HG03354 (cell line): ENCODE measurements around the gene OR10C1.

Source experiments
- ATAC-seq: cut with Tn5 transposase; IDR thresholded peaks from one replicate; pipeline ENCODE4 v1.9.1; 2021; ENCODE audit warnings: mild to moderate bottlenecking; ENCODE audit not compliant: unreplicated experiment, poor library complexity, severe bottlenecking

Gene OR10C1

DNA sequence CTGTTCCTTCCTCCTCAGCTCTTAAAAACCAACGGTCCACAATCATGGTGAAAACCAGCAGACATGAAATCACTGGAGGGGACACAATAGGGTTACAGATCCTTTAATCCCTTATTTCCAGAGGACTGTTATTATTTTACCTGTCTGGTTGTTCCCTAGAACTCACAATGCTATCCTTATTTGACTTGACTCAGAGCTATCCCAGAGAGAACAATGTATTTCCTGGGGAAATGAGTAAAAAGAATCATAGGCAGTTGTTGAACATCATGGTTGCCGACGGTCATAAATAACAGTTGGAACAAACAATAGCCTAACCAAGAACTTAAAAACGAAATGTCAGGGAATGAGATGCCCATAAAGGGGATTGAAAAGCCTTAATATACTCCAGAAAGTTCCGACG is 27.1 kb downstream of the OR10C1 start:
- ATAC-seq = no peak

GRCh38 chr6:29474996-29475395 is 35.9 kb downstream of the OR10C1 start:
- ATAC-seq = no peak

GRCh38 chr6:29477923-29478450 is 38.9 kb downstream of the OR10C1 start:
- ATAC-seq = no peak

- no peak for ATAC-seq
Measured at GRCh38 chr6:29478740-29479139, 39.6 kb downstream of the OR10C1 start.

- no peak for ATAC-seq
Measured at GRCh38 chr6:29479560-29479959, 40.5 kb downstream of the OR10C1 start.

- ATAC-seq = no peak
Measured at GRCh38 chr6:29483186-29483585, 44.1 kb downstream of the OR10C1 start.

DNA sequence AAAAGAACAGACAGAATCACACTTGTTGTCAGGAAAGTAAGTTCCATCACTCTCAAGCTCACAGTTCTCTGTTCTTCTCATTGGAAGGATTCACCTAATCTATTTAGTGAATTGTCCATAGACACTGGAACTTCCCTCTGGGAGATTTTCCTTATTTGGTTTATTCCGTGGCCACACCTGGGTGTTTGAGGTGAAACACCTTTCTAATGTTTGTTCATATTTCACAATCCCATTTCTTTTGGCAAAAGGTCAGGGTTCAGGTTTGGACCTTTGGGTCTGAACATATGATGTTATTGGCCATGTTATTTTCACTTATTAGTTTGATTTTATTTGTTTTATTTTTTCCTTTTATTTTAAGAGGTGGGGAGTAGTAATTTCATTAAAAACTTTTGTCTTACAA is 44.6 kb downstream of the OR10C1 start:
- no peak for ATAC-seq

GRCh38 chr6:29486577-29486976 is 47.5 kb downstream of the OR10C1 start:
- ATAC-seq = no peak

- no peak for ATAC-seq
Measured at GRCh38 chr6:29487131-29487530, 48.0 kb downstream of the OR10C1 start.

- no peak for ATAC-seq
Measured at GRCh38 chr6:29487660-29488059, 48.6 kb downstream of the OR10C1 start, which contains the start of gene MAS1L. TSS of gene MAS1L (minus strand) at chr6:29487956. CDS start at chr6:29487902, 54 bp downstream.

DNA sequence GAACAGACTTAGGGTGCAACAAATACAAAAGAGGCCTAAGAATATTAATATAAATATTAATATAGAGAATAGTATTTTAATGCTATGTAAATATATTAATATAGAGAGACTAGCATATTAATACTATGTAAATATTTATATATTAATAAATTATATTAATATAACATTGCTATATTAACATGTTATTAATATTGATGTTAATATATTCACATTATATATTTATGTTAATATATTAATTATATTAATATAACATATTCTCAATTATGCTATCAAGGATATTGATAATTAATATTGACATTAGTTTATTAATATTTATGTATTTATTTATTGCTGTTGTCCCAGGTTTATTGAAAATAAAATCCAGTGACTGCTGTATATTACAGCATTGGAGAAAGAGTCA is 49.8 kb downstream of the OR10C1 start:
- no peak for ATAC-seq

DNA sequence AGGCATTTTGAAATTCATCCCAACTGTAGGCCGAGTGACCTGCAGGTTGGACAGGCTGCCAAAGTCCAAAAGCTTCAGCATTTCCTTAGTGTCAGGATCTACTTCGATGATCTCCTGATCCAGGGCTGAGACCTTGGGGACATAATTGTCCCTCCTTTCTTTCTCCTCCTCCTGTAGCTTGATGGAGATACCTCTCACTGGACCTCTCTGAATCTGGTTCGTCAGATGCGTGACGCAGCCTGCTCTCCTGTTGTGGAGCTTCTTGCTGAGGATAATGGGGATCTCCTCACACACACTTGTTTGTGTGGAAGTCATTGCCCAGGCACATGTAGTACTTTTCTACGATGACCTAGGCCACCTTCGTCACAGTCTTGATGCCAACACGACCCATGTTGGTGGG is 50.2 kb downstream of the OR10C1 start:
- ATAC-seq = no peak

DNA sequence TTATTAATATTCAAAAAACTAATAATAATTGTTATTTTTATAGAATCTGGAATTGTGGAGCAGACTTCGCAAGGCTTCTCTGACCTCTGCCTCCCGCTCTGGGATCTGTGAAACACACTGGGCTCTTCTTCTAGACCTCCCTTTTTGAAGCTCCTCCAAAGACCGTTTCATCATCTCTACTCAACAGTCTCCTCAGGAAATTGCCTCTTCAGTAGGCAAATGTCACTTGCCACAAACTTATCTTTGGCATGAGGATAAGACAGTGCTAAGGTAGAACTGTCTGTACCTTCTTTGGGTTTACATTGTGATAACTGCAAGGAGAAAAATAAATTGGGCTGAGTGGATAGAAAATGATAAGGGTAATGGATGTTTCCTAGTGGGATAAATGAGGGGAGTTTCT is 50.9 kb downstream of the OR10C1 start:
- no peak for ATAC-seq

GRCh38 chr6:29490552-29490951 is 51.4 kb downstream of the OR10C1 start:
- no peak for ATAC-seq
